ENCODE results near the gene USPL1.

- no peak for TF ChIP-seq REST (IDR thresholded peaks at IDR 0.05; ENCODE audit: insufficient replicate concordance, low read depth)
- no peak for TF ChIP-seq CTCF (IDR thresholded peaks at IDR 0.05; ENCODE audit: insufficient read depth, low read length)
- no peak for TF ChIP-seq POLR2AphosphoS5 (IDR thresholded peaks at IDR 0.05; ENCODE audit: low read depth)
- no peak for TF ChIP-seq GABPA (IDR thresholded peaks at IDR 0.05; ENCODE audit: low read depth)
Measured at GRCh38 chr13:30667014-30667413, 49.3 kb downstream of the USPL1 start.

Measured in HL-60 (cell line).